Skin of body (tissue), 2 donors: ENCODE data around the gene TTC39A. TPM values are rescaled to one million over a fixed set of nuclear protein-coding genes. Genes with fewer than 3 reads are reported as not detected.
"Not testable (repeated sequence)": the region's sequence is repeated elsewhere in the genome, so short reads cannot be mapped to it uniquely, and the experiment has no call there.

Experiments used
- DNase-seq: peaks from one replicate; lab custom pipeline; 2025; lab: John Stamatoyannopoulos, UW
- total RNA-seq: library from RNA; depleted of rRNA; stranded (reverse); fragments of >200 nt; gene quantifications from one replicate; pipeline ENCODE4 v1.2.3, GENCODE V29; 2014

Gene TTC39A
- total RNA-seq, 1 donor from 2014 or later: 4.9 TPM

DNA sequence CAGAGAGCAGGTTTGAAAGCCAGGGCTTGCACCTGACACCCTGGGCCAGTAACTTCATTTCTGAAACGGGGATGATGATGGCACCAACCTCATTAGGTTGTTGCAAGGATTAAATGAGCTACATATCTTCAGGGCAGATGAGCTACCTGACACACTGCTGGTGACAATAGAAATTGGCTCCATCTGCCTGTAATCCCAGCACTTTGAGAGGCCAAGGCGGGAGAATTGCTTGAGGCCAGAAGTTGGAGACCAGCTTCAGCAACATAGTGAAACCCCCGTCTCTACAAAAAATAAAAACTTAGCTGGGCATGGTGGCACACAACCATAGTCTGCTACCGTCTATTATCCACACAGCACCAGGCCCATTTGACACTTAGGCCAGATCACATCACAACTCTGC is 6.3 kb upstream of the TTC39A start:
- DNase-seq: no peak

DNA sequence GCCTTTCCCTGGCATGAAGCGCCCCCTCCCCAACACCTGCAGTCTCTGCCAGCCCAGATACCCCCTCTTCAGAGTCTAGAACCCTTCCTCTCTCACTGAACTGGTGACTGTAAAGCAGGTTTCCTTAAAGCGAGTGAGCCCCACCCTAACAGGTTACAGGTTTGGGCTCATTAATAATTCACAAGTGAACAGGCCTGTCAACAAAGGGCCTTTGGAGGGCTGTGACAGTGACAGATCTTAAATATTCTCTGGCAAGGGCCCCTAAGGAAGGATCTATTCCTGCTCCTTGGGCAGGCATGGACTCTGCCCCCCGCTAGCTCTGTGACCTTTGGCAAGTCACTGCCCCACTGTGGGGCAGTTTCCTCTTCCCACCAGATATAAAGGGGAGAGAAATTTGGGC is 5.6 kb upstream of the TTC39A start:
- DNase-seq: no peak

DNA sequence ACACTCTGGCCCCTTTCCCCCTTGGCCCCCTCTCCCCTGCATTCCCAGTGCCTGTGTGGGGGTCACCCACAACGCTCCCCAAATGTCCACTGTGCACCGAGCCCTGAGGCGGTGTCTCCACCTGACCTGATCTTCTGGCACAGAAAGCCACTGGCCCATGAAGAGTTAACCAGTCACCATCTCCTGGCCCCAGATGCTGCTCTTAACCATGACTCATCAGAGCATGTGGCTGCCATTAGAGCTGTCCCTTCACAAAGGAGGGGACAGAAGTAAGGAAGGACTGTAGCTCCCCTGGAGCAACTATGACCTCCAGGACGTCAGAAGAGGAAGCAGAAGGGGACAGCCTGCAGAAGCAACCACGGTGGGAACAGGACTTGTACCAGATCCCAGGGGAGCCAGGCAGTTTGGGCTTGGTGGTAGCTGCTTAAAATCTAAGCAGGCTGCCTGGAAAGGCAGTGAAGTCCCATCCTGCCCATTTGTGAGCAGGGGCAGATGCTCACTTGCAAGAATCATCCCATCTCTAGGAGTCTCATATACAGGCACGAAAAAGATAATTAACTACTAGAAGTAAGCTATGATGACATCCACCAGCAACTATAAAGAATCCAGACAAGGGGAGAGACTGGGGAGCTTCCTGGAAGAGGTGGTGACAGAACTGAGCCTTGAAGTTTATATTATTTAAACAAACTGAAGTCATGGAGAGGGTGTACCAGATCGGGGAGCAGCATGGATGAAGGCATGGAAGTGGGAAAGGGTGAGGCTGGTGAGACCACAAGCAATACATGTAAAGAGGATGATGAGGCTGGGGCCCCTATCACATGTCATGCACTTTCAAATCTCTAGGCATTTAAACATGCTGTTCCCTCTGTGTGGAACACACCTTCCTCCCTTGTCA is 1.1 kb upstream of the TTC39A start:
- DNase-seq: no peak

DNA sequence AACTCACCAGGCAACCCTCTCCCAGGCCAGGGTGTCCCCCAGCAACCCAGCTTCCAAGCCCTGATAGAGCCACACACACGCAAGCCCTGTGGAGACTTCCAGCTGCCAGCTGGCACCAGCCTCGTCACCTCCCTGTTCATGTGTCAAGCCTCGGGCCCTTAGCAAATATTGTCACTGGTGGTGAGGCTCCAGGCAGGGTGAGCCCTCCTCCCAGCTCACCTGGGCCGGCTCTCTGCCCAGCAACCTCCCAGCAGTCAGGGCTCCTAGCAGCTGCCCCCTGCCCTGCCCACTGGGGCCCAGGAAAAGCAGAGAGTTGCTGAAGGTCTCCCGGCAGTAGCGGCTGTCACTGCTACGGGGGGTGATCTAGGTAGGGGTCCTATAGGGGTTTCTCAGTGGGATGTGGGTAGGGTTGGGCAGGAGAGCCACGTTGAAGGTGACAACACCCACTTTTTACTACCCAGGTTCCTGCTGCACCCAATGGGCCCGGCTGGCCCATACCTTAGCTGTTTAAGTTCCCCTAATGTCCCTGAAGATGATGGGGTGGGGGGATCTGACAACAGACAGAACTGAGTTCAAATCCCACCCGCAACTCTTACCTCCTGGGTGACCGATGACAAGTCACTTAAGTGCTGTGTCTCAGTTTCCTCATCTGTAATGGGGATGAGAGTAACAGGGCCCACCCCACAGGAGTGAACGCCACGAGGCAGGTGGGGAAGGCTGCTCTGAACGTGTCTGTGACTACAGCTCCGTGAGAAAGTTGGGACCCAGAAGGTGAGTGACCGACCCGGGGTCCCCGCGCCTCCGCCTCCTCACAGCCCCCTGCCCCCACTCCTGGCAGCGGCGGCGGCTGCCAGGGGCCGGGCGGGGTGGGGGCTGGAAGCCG is 678 bp downstream of the TTC39A start:
- no peak for DNase-seq

DNA sequence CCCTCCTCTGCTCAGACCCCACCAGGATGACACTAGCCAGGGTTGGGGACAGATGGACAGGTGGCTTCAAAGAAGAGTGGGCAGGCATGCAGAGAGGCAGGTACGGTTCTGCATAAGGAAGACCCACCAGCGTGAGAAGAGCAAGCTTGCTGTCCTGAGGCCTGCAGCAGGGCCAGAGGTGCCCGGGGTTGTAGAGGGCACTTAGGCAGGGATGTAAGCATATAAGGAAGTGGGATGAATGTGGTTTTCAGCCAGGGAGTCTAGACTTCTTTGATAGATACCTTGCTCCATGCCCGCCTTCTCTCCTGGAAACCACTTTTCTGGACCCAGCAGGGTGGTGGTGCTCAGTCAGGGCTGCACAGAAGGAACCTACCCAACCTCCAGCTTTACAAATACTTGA is 1.4 kb downstream of the TTC39A start:
- no peak for DNase-seq

DNA sequence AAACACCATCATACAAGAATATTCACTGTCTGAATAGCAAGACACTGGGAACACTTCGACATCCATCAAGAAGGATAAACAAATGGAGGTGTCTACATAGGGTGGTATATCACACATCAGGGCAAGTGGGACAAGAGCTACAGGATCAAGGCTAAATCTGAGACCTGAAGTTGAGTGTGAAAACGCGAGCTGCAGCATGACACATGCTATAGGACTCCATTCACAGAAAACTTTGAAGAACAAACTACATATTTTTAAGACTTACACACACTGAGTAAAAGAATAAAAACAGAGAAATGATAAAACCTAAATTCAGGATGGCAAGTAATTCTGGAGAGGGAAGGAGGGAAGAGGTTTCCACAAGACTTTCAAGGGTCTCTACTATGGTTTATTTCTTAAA is 2.1 kb downstream of the TTC39A start:
- no peak for DNase-seq

DNA sequence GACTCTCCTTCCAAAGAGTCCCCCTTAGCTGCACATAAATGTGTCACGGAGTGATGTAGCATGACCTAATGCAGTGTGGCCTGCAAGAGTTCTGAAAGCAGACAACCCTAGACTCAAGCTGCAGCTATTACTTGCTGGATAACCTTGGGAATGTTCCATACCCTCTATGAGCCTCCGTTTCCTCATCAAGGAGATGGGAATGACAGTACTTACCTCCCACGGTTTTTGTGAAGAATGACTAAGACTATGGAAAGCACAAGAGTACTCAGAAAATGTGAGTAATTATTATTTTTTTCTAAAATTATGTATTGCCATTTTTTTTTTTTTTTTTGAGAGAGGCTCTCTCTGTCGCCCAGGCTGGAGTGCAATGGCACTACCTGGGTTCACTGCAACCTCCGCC is 3.0 kb downstream of the TTC39A start:
- DNase-seq: no peak

DNA sequence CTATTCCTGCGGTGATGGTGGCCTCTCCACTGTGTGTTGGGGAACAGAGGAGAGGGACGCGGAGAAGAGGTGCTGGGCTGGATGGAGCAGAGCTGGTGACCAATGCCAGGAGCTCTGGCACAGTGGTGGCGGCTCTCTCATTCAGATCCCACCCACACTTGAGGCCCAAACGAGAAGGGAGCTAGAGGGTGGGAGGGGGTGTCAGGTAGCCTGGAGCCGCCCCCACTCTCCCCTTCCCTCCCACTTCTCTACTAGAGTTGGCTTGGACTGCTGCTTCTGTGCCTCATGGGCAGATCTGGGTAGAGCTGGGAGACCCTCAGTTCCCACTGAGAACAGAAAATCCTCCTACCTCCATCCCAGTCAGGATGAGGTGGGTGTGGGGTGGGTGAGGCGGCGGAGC is 3.5 kb downstream of the TTC39A start:
- no peak for DNase-seq

DNA sequence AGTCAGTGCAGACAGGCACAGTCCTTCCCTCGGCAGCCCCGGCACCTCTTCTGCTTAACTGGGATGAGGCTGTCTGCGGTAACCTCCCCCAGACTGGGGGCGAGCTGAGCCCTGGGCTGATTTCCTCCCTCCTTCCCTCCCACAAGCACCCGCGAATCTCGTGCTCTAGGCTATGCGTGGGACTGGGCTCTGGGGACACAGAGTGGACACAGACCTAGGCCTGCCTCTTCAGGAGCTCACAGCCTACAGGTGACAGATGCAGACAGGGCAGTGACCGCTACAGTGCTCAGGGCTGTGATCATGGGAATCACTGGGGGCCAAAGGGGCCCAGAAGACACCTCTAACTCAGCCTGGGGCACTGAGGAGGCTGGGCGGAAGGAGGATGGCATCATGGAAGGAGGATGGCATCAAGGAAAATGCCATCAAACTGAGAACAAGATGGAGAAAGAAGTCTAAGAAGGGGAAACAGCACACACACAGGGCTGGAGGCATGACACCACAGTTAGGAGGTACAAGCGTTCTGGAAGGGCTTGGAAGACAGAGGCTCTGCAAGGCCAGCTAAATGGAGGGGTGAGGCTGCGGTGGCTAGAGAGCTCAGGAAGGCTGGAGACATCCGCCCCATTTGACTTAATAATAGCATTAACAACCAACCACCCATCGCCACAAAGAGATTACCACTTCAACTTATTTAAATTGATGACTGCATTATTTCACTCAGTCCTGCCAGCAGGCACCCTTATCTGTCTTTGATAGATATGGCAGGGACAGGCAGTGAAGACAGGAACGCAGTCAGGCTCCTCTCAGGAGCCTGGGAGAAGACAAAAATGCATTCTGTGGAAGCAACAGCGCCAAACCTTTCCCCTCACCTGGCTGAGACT is 4.2 kb downstream of the TTC39A start:
- no peak for DNase-seq

DNA sequence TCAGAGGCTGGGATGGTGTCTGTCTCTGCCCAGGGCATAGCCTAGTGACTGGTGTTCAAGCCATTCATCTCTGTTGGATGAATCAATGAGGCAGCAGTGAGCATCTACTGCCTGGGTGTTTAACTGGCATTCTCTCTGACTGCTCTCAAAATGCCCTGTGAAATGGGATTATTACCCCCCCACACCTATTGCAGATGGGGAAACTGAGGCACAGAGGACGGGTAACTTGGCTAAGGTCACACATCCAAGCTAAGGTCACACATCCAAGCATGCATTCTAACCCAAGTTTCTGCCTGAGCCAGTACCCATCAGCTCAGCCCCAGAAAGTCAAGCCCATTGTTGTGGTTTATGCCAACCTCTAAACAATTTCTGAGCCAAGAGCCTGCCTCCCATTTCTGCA is 5.0 kb downstream of the TTC39A start:
- no peak for DNase-seq

DNA sequence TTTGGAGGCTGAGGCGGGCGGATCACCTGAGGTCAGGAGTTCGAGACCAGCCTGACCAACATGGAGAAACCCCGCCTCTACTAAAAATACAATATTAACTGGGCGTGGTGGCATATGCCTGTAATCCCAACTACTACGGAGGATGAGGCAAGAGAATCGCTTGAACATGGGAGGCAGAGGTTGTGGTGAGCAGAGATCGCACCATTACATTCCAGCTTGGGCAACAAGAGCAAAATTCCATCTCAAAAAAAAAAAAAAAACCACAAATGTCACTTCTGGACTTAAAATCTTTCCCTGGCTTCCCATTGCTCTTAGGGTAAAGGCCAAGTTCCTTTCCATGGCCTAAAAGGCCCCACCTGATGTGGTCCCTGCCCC is 5.4 kb downstream of the TTC39A start:
- not testable (repeated sequence) for DNase-seq

DNA sequence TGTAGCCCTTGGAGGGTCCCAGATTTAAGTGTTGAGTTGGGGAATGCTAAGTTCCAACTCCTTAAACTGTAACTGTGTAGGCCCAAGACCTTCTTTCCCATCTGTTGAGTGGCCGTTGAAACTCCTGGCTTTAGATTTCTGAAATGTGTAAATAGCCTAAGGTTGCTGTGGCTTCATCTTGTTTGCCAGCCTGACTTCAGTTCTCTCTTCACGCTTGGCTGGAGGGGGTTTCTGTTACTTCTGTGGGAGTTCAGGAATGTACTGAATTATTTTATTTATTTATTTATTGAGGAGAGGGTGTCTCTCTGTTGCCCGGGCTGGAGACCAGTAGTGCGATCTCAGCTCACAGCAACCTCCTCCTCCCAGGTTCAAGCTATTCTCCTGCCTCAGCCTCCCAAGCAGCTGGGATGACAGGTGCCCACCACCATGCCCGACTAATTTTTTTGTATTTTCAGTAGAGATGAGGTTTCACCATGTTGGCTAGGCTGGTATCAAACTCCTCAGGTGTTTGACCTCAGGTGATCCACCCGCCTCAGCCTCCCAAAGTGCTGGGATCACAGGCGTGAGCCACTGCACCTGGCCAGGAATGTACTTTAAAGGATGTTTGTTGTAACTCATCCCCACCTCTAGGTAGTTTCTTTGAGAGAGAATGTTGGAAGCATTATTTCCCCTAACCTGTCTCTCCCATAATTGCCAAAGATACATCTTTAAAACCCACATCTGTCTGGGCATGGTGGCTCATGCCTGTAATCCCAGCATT is 5.9 kb downstream of the TTC39A start:
- DNase-seq: no peak

DNA sequence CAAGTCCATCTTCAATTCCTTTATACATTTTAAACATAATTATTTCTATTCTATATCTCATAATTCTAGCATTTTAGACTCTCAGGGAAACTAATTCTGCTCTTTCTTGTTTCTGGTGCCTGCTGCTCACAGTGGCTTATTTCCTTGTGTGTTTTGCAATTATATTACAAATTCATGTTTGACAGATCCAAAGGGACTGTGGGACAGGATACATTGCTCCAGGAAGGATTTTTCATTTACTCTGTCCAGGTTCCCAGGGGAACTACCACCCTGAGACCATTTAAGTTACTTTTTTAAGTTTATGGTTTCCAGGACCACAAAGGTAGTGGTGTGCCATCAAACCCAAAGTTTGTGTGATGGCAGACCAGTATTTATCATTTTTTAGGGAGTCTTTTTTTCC is 6.6 kb downstream of the TTC39A start:
- DNase-seq: no peak

DNA sequence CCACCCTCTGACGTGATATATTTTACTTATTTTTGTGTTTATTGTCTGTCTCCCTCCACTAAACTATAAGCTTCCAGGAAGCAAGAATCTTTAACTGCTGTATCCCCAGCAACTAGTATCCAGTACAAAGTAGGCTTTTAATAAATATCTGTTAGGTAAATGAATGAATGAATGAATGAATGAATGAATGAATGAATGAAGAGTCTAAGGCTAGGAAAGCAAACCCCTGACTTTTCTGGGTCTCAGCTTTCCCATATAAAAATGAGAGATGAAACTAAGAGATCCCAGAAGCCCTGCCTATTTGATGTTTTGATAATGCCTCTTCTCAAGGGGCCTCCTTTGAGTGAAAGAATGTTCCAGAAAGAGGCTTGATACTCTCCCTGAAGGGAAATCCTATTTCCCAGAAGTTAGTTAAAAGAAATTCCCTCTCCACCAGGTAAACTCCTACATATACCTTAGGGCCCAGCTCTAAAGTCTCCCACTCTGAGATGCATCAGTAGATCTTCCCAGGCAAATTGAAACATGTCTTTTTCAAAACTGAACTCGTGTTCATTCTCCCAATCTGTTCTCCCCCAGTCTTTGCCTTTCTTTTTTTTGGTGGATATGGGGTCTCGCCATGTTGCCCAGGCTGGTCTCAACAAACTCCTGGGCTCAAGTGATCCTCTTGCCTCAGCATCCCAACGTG is 7.8 kb downstream of the TTC39A start:
- DNase-seq: no peak

DNA sequence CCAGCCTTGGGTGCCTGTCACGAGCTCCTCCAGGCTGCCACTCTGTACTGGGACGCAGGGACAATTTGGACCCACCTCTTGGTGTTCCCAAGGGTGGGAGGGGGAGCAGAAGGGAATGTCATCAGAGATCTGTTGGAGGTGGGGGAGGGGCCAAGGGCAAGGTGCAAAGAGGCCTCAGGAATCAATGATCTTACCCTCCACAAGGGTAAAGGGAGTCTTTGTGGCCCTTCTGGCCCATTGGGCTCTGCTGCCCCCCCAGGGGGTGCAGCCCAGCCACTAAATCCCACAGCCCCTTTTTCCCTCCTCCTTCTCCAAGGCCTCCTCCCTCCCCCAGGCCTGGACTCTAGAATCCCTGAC is 8.5 kb downstream of the TTC39A start:
- no peak for DNase-seq

DNA sequence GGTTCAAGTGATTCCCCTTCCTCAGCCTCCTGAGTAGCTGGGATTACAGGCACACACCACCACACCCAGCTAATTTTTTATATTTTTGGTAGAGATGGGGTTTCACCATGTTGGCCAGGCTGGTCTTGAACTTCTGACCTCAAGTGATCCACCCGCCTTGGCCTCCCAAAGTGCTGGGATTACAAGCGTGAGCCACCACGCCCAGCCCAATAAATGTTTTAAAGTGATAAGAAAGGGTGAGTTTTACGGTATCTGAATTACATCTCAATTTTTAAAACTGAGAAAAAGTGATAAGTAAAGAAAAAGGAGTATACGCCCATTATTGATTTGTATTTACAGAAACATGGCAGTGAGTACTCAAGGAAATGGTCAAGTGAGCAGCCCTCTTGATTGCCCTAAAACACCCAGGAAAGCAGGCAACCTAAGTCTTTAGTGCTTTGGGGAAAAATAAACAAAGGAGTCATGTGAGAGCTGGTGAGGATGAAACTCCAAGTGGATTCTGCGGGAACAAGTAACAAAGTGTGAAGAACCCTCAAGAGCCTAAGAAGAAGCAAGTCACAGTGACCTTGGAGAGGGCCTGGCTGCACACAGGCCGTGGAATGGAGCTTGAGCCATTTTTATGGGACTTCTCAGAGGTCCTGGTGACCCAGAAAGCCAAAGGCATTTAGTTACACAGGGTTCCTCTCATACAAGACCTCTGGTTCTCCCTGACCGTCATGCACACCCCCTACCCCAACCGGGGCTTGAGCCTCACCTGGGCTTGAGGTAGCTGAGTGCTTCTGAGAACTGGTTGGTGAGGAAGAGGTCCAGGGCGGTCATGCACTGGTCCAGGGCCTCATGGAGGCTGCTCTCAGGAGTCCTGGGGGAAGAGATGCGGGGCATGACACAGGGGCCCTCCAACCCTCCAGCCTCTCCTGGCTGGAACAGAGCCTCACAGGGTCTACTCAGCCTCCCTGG is 9.1 kb downstream of the TTC39A start:
- DNase-seq: no peak

DNA sequence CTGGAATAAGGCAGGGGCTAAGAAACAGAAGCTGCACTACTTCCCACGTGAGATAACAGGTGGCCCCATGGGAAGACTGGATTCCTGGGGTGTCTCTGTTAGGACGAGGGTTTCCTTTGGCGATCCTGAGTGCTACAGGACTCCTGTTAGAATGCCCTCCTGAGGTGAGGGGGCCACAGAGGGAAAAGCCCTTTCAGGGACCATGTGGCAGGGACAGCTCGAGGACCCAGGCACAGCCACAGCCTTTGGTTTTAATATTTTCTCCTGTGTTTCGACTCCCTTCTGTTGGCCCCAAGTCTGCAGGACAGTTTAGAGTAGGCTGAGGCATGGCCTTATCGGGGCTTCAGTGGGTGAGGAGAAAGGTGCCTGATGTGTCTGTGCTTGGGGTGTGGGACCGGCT is 12.6 kb downstream of the TTC39A start:
- no peak for DNase-seq

DNA sequence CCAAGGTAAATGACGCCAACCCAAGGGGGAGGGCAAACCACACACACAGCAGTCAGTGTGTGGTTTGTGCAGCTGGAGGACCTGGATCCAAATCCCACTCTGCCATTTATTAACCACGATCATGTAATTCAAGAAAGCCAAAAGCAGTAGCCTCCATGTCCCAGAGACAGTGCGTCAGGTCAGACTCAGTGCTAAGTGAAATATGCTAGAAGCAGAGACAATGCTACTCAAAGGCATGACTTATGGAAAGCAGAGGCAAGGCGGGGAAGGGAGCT is 13.6 kb downstream of the TTC39A start:
- DNase-seq: no peak

DNA sequence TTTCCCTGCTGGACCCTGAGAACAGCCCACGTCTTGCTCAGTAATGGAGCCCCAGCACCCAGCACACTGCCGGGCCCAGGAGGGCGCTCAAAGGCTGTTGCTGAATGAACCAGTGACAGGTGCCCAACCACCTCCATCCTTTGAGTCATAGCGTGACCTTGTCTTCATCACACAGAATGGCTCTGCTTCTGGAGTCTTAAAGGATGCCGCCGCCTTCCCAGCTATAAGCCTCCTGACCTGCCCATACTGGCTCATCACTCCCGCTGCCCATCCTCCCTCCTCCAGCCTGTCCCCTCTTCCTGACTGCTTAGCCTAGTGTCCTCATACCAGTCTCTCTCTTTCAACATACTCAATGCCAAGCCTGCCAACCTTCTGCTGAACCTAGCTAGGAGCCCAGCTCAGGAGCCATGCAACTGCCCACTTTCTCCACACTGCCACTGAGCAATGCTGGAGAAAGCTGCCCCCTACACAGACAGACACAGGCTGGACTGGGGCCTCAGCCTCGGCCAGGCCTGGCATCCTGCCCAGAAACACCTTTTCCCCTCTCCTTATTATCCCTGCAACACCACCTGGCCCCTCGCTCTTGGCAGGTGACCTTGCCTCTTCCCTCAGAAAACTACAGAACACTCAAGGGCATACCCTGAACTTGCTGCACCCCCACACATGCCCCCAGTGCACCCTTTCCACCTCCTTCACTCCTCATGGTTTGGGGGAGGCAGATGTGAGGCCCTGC is 14.1 kb downstream of the TTC39A start:
- DNase-seq: no peak
